GM23338 (cell line): ENCODE measurements around the gene FAM47E. TPM values are rescaled to one million over a fixed set of nuclear protein-coding genes. Genes with fewer than 3 reads are reported as not detected.

Experiments used
- ATAC-seq: fragments of 200-7000 bp; cut with Tn5 transposase; 3 replicates; pipeline ENCODE4 v1.9.1; 2020
- DNase-seq: peaks from one replicate; pipeline ENCODE4 v3.0.0-alpha.2; 2015; ENCODE audit warnings: low spot score
- H2AFZ ChIP-seq: fragments of 200-600 bp; sonication (generic); 2 replicates; pipeline ENCODE4 v1.8.0; 2016; ENCODE audit warnings: antibody characterized with exemption, mild to moderate bottlenecking, moderate library complexity
- H3F3A ChIP-seq: fragments of 200-600 bp; sonication (generic); replicated peaks from 2 replicates; pipeline ENCODE4 v1.8.0; 2017; ENCODE audit warnings: antibody characterized with exemption, mixed run types, low read depth
- H3K27ac ChIP-seq: fragments of 200-600 bp; sonication (generic); 2 replicates; pipeline ENCODE4 v1.6.1; 2016; ENCODE audit warnings: low read depth
- H3K27me3 ChIP-seq: fragments of 200-600 bp; sonication (generic); 2 replicates; pipeline ENCODE4 v1.8.0; 2016; ENCODE audit warnings: mild to moderate bottlenecking, mixed run types, moderate library complexity; ENCODE audit not compliant: insufficient read depth
- H3K36me3 ChIP-seq: fragments of 200-600 bp; sonication (generic); 2 replicates; pipeline ENCODE4 v1.8.0; 2016; ENCODE audit warnings: mild to moderate bottlenecking; ENCODE audit not compliant: insufficient read depth
- H3K4me1 ChIP-seq: fragments of 200-600 bp; sonication (generic); 2 replicates; pipeline ENCODE4 v1.8.0; 2016; ENCODE audit warnings: mild to moderate bottlenecking, moderate library complexity; ENCODE audit not compliant: insufficient read depth
- H3K4me2 ChIP-seq: fragments of 200-600 bp; sonication (generic); 2 replicates; pipeline ENCODE4 v1.7.1; 2017; ENCODE audit warnings: mixed run types
- H3K4me3 ChIP-seq: fragments of 200-600 bp; sonication (generic); 2 replicates; pipeline ENCODE4 v1.6.1; 2016; ENCODE audit warnings: mixed run types
- H3K79me2 ChIP-seq: fragments of 200-600 bp; sonication (generic); replicated peaks from 2 replicates; pipeline ENCODE4 v1.8.0; 2017; ENCODE audit warnings: mild to moderate bottlenecking; ENCODE audit not compliant: insufficient read depth
- H3K9me2 ChIP-seq: fragments of 200-600 bp; sonication (generic); 2 replicates; pipeline ENCODE4 v1.8.0; 2017; ENCODE audit not compliant: insufficient read depth
- H4K20me1 ChIP-seq: fragments of 200-600 bp; sonication (generic); replicated peaks from 2 replicates; pipeline ENCODE4 v1.8.0; 2017; ENCODE audit warnings: mild to moderate bottlenecking; ENCODE audit not compliant: insufficient read depth
- H3K27ac Mint-ChIP-seq: 2 replicates; pipeline ENCODE4 v1.8.0; 2020; ENCODE audit warnings: inconsistent platforms, mild to moderate bottlenecking, moderate library complexity, mixed read lengths
- H3K27me3 Mint-ChIP-seq: 3 replicates; pipeline ENCODE4 v1.8.0; 2022; ENCODE audit warnings: low read depth, mild to moderate bottlenecking, moderate library complexity, mixed read lengths, inconsistent platforms; ENCODE audit not compliant: insufficient read depth, poor library complexity
- H3K36me3 Mint-ChIP-seq: 3 replicates; pipeline ENCODE4 v1.8.0; 2021; ENCODE audit warnings: low read depth, mild to moderate bottlenecking, inconsistent platforms, moderate library complexity, mixed read lengths
- H3K4me1 Mint-ChIP-seq: 3 replicates; pipeline ENCODE4 v1.8.0; 2020; ENCODE audit warnings: mild to moderate bottlenecking, inconsistent platforms, mixed read lengths
- H3K4me3 Mint-ChIP-seq: 3 replicates; pipeline ENCODE4 v1.8.0; 2021; ENCODE audit warnings: moderate library complexity, mild to moderate bottlenecking, inconsistent platforms, mixed read lengths
- H3K9me3 Mint-ChIP-seq: 3 replicates; pipeline ENCODE4 v1.8.0; 2020; ENCODE audit warnings: moderate library complexity, mild to moderate bottlenecking, inconsistent platforms, mixed read lengths
- CREB1 ChIP-seq: fragments of 250-450 bp; sonication (Bioruptor Pico); IDR thresholded peaks from 2 replicates; pipeline ENCODE4 v1.5.0; 2020; ENCODE audit warnings: low read depth, mild to moderate bottlenecking, moderate library complexity
- EZH2 ChIP-seq: fragments of 200-600 bp; sonication (generic); IDR thresholded peaks from one replicate; pipeline ENCODE4 v1.8.0; 2017; ENCODE audit warnings: antibody characterized with exemption, mild to moderate bottlenecking, low read depth; ENCODE audit not compliant: unreplicated experiment
- EZH2phosphoT487 ChIP-seq: fragments of 200-600 bp; sonication (generic); IDR thresholded peaks from one replicate; pipeline ENCODE4 v1.8.1; 2018; ENCODE audit warnings: antibody characterized with exemption; ENCODE audit not compliant: unreplicated experiment
- JUNB ChIP-seq: IDR thresholded peaks from one replicate; pipeline ENCODE4 v1.6.1; 2016; ENCODE audit warnings: antibody characterized with exemption; ENCODE audit not compliant: unreplicated experiment
- NANOG ChIP-seq: IDR thresholded peaks from 2 replicates; pipeline ENCODE4 v1.6.1; 2016; ENCODE audit warnings: antibody characterized with exemption, borderline replicate concordance
- POLR2AphosphoS5 ChIP-seq: IDR thresholded peaks from 2 replicates; pipeline ENCODE4 v1.6.1; 2016; ENCODE audit warnings: antibody characterized with exemption, low read depth
- REST ChIP-seq: IDR thresholded peaks from one replicate; pipeline ENCODE4 v1.6.1; 2018; ENCODE audit warnings: antibody characterized with exemption; ENCODE audit not compliant: unreplicated experiment
- STAT1 ChIP-seq: IDR thresholded peaks from one replicate; pipeline ENCODE4 v1.6.1; 2016; ENCODE audit warnings: antibody characterized with exemption; ENCODE audit not compliant: unreplicated experiment
- ZNF114 ChIP-seq: fragments of 250-450 bp; sonication (Bioruptor Pico); IDR thresholded peaks from 2 replicates; pipeline ENCODE4 v1.5.0; 2020; ENCODE audit warnings: mild to moderate bottlenecking, moderate library complexity
- ZNF331 ChIP-seq: fragments of 250-450 bp; sonication (Bioruptor Pico); IDR thresholded peaks from 2 replicates; pipeline ENCODE4 v1.5.0; 2020; ENCODE audit warnings: low read depth, mild to moderate bottlenecking, moderate library complexity
- polyA plus RNA-seq: library from polyadenylated mRNA; unstranded; fragments of >200 nt; fragmentation: Nextera tagmentation; extraction: Ambion mirVana; gene quantifications from 2 replicates; pipeline ENCODE4 v1.2.1, GENCODE V29; 2016
- total RNA-seq: library from RNA; depleted of rRNA; stranded (reverse); fragments of >200 nt; shearing (Covaris generic); gene quantifications from 2 replicates; pipeline ENCODE4 v1.2.3, GENCODE V29; 2014
- TF ChIP-seq, protein P1 (sequence below): fragments of 250-450 bp; sonication (Bioruptor Pico); IDR thresholded peaks from 2 replicates; pipeline ENCODE4 v1.5.0; 2020; ENCODE audit warnings: mild to moderate bottlenecking, moderate library complexity

Gene FAM47E
- total and polyA plus RNA-seq, 2 experiments from 2014 or later: 0.66 to 2.3 TPM

GRCh38 chr4:76204936-76205335 is 46.6 kb upstream of the FAM47E start:
- TF ChIP-seq CREB1 (CRISPR knock-in tag) (no peak), ZNF331 (no peak), EZH2phosphoT487 (no peak), STAT1 (no peak), EZH2 (no peak), POLR2AphosphoS5 (no peak), NANOG (no peak), ZNF114 (CRISPR knock-in tag) (no peak), REST (no peak), JUNB (no peak)
- TF ChIP-seq, protein P1, sequence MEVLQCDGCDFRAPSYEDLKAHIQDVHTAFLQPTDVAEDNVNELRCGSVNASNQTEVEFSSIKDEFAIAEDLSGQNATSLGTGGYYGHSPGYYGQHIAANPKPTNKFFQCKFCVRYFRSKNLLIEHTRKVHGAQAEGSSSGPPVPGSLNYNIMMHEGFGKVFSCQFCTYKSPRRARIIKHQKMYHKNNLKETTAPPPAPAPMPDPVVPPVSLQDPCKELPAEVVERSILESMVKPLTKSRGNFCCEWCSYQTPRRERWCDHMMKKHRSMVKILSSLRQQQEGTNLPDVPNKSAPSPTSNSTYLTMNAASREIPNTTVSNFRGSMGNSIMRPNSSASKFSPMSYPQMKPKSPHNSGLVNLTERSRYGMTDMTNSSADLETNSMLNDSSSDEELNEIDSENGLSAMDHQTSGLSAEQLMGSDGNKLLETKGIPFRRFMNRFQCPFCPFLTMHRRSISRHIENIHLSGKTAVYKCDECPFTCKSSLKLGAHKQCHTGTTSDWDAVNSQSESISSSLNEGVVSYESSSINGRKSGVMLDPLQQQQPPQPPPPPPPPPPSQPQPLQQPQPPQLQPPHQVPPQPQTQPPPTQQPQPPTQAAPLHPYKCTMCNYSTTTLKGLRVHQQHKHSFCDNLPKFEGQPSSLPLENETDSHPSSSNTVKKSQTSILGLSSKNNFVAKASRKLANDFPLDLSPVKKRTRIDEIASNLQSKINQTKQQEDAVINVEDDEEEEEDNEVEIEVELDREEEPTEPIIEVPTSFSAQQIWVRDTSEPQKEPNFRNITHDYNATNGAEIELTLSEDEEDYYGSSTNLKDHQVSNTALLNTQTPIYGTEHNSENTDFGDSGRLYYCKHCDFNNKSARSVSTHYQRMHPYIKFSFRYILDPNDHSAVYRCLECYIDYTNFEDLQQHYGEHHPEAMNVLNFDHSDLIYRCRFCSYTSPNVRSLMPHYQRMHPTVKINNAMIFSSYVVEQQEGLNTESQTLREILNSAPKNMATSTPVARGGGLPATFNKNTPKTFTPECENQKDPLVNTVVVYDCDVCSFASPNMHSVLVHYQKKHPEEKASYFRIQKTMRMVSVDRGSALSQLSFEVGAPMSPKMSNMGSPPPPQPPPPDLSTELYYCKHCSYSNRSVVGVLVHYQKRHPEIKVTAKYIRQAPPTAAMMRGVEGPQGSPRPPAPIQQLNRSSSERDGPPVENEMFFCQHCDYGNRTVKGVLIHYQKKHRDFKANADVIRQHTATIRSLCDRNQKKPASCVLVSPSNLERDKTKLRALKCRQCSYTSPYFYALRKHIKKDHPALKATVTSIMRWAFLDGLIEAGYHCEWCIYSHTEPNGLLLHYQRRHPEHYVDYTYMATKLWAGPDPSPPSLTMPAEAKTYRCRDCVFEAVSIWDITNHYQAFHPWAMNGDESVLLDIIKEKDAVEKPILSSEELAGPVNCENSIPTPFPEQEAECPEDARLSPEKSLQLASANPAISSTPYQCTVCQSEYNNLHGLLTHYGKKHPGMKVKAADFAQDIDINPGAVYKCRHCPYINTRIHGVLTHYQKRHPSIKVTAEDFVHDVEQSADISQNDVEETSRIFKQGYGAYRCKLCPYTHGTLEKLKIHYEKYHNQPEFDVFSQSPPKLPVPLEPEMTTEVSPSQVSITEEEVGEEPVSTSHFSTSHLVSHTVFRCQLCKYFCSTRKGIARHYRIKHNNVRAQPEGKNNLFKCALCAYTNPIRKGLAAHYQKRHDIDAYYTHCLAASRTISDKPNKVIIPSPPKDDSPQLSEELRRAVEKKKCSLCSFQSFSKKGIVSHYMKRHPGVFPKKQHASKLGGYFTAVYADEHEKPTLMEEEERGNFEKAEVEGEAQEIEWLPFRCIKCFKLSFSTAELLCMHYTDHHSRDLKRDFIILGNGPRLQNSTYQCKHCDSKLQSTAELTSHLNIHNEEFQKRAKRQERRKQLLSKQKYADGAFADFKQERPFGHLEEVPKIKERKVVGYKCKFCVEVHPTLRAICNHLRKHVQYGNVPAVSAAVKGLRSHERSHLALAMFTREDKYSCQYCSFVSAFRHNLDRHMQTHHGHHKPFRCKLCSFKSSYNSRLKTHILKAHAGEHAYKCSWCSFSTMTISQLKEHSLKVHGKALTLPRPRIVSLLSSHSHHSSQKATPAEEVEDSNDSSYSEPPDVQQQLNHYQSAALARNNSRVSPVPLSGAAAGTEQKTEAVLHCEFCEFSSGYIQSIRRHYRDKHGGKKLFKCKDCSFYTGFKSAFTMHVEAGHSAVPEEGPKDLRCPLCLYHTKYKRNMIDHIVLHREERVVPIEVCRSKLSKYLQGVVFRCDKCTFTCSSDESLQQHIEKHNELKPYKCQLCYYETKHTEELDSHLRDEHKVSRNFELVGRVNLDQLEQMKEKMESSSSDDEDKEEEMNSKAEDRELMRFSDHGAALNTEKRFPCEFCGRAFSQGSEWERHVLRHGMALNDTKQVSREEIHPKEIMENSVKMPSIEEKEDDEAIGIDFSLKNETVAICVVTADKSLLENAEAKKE: no peak
- Mint-ChIP-seq H3K4me3 (no peak overlapping the region), H3K4me1 (peaks cover 13% of the 10 kb centered on the region), H3K27ac (no peak overlapping the region), H3K27me3 (no peaks in the 10 kb centered on the region), H3K9me3 (no peaks in the 10 kb centered on the region), H3K36me3 (no peaks in the 10 kb centered on the region)
- Histone ChIP-seq H3K4me3 (no peak overlapping the region), H3K27ac (no peak overlapping the region), H4K20me1 (0 out of 2 replicates have a peak, but pooled peaks cover 11% of the 10 kb centered on the region), H3K36me3 (no peaks in the 10 kb centered on the region), H3K79me2 (peaks cover 36% of the 10 kb centered on the region), H3K4me2 (no peak overlapping the region), H3K4me1 (peaks cover 6% of the 10 kb centered on the region; the same call in 1 of the 2 replicates), H3K27me3 (no peaks in the 10 kb centered on the region), H2AFZ (no peak overlapping the region), H3F3A (no peaks in the 10 kb centered on the region), H3K9me2 (no peaks in the 10 kb centered on the region)
- ATAC-seq: no peak
- no peak for DNase-seq
